GM23338 (cell line): ENCODE data around the gene COL6A3. TPM values are rescaled to one million over a fixed set of nuclear protein-coding genes. Genes with fewer than 3 reads are reported as not detected.

ENCODE experiments used
- ATAC-seq: fragments of 200-7000 bp; cut with Tn5 transposase; 3 replicates; pipeline ENCODE4 v1.9.1; 2020
- DNase-seq: peaks from one replicate; pipeline ENCODE4 v3.0.0-alpha.2; 2015; ENCODE audit warnings: low spot score
- H2AFZ ChIP-seq: fragments of 200-600 bp; sonication (generic); 2 replicates; pipeline ENCODE4 v1.8.0; 2016; ENCODE audit warnings: antibody characterized with exemption, mild to moderate bottlenecking, moderate library complexity
- H3F3A ChIP-seq: fragments of 200-600 bp; sonication (generic); replicated peaks from 2 replicates; pipeline ENCODE4 v1.8.0; 2017; ENCODE audit warnings: antibody characterized with exemption, mixed run types, low read depth
- H3K27ac ChIP-seq: fragments of 200-600 bp; sonication (generic); 2 replicates; pipeline ENCODE4 v1.6.1; 2016; ENCODE audit warnings: low read depth
- H3K27me3 ChIP-seq: fragments of 200-600 bp; sonication (generic); 2 replicates; pipeline ENCODE4 v1.8.0; 2016; ENCODE audit warnings: mild to moderate bottlenecking, mixed run types, moderate library complexity; ENCODE audit not compliant: insufficient read depth
- H3K36me3 ChIP-seq: fragments of 200-600 bp; sonication (generic); 2 replicates; pipeline ENCODE4 v1.8.0; 2016; ENCODE audit warnings: mild to moderate bottlenecking; ENCODE audit not compliant: insufficient read depth
- H3K4me1 ChIP-seq: fragments of 200-600 bp; sonication (generic); 2 replicates; pipeline ENCODE4 v1.8.0; 2016; ENCODE audit warnings: mild to moderate bottlenecking, moderate library complexity; ENCODE audit not compliant: insufficient read depth
- H3K4me2 ChIP-seq: fragments of 200-600 bp; sonication (generic); 2 replicates; pipeline ENCODE4 v1.7.1; 2017; ENCODE audit warnings: mixed run types
- H3K4me3 ChIP-seq: fragments of 200-600 bp; sonication (generic); 2 replicates; pipeline ENCODE4 v1.6.1; 2016; ENCODE audit warnings: mixed run types
- H3K79me2 ChIP-seq: fragments of 200-600 bp; sonication (generic); replicated peaks from 2 replicates; pipeline ENCODE4 v1.8.0; 2017; ENCODE audit warnings: mild to moderate bottlenecking; ENCODE audit not compliant: insufficient read depth
- H3K9me2 ChIP-seq: fragments of 200-600 bp; sonication (generic); 2 replicates; pipeline ENCODE4 v1.8.0; 2017; ENCODE audit not compliant: insufficient read depth
- H4K20me1 ChIP-seq: fragments of 200-600 bp; sonication (generic); replicated peaks from 2 replicates; pipeline ENCODE4 v1.8.0; 2017; ENCODE audit warnings: mild to moderate bottlenecking; ENCODE audit not compliant: insufficient read depth
- H3K27ac Mint-ChIP-seq: 2 replicates; pipeline ENCODE4 v1.8.0; 2020; ENCODE audit warnings: inconsistent platforms, mild to moderate bottlenecking, moderate library complexity, mixed read lengths
- H3K27me3 Mint-ChIP-seq: 3 replicates; pipeline ENCODE4 v1.8.0; 2022; ENCODE audit warnings: low read depth, mild to moderate bottlenecking, moderate library complexity, mixed read lengths, inconsistent platforms; ENCODE audit not compliant: insufficient read depth, poor library complexity
- H3K36me3 Mint-ChIP-seq: 3 replicates; pipeline ENCODE4 v1.8.0; 2021; ENCODE audit warnings: low read depth, mild to moderate bottlenecking, inconsistent platforms, moderate library complexity, mixed read lengths
- H3K4me1 Mint-ChIP-seq: 3 replicates; pipeline ENCODE4 v1.8.0; 2020; ENCODE audit warnings: mild to moderate bottlenecking, inconsistent platforms, mixed read lengths
- H3K4me3 Mint-ChIP-seq: 3 replicates; pipeline ENCODE4 v1.8.0; 2021; ENCODE audit warnings: moderate library complexity, mild to moderate bottlenecking, inconsistent platforms, mixed read lengths
- H3K9me3 Mint-ChIP-seq: 3 replicates; pipeline ENCODE4 v1.8.0; 2020; ENCODE audit warnings: moderate library complexity, mild to moderate bottlenecking, inconsistent platforms, mixed read lengths
- CREB1 ChIP-seq: fragments of 250-450 bp; sonication (Bioruptor Pico); IDR thresholded peaks from 2 replicates; pipeline ENCODE4 v1.5.0; 2020; ENCODE audit warnings: low read depth, mild to moderate bottlenecking, moderate library complexity
- CTCF ChIP-seq, 2 experiments: fragments of 200-600 bp in 1 of 2; sonication (generic) in 1 of 2; conservative IDR thresholded peaks; 2 replicates each; pipeline versions ENCODE4 v1.5.1 to v1.6.1; 2016 to 2017; ENCODE audit warnings: antibody characterized with exemption in 2 of 2, low read depth in 2 of 2, mild to moderate bottlenecking in 2 of 2, moderate library complexity in 1 of 2
- ETS1 ChIP-seq: IDR thresholded peaks from 2 replicates; pipeline ENCODE4 v1.6.1; 2016; ENCODE audit warnings: antibody characterized with exemption
- EZH2 ChIP-seq: fragments of 200-600 bp; sonication (generic); IDR thresholded peaks from one replicate; pipeline ENCODE4 v1.8.0; 2017; ENCODE audit warnings: antibody characterized with exemption, mild to moderate bottlenecking, low read depth; ENCODE audit not compliant: unreplicated experiment
- EZH2phosphoT487 ChIP-seq: fragments of 200-600 bp; sonication (generic); IDR thresholded peaks from one replicate; pipeline ENCODE4 v1.8.1; 2018; ENCODE audit warnings: antibody characterized with exemption; ENCODE audit not compliant: unreplicated experiment
- JUNB ChIP-seq: IDR thresholded peaks from one replicate; pipeline ENCODE4 v1.6.1; 2016; ENCODE audit warnings: antibody characterized with exemption; ENCODE audit not compliant: unreplicated experiment
- NANOG ChIP-seq: IDR thresholded peaks from 2 replicates; pipeline ENCODE4 v1.6.1; 2016; ENCODE audit warnings: antibody characterized with exemption, borderline replicate concordance
- POLR2AphosphoS5 ChIP-seq: IDR thresholded peaks from 2 replicates; pipeline ENCODE4 v1.6.1; 2016; ENCODE audit warnings: antibody characterized with exemption, low read depth
- REST ChIP-seq: IDR thresholded peaks from one replicate; pipeline ENCODE4 v1.6.1; 2018; ENCODE audit warnings: antibody characterized with exemption; ENCODE audit not compliant: unreplicated experiment
- STAT1 ChIP-seq: IDR thresholded peaks from one replicate; pipeline ENCODE4 v1.6.1; 2016; ENCODE audit warnings: antibody characterized with exemption; ENCODE audit not compliant: unreplicated experiment
- ZNF114 ChIP-seq: fragments of 250-450 bp; sonication (Bioruptor Pico); IDR thresholded peaks from 2 replicates; pipeline ENCODE4 v1.5.0; 2020; ENCODE audit warnings: mild to moderate bottlenecking, moderate library complexity
- ZNF331 ChIP-seq: fragments of 250-450 bp; sonication (Bioruptor Pico); IDR thresholded peaks from 2 replicates; pipeline ENCODE4 v1.5.0; 2020; ENCODE audit warnings: low read depth, mild to moderate bottlenecking, moderate library complexity
- ZNF462 ChIP-seq: fragments of 250-450 bp; sonication (Bioruptor Pico); IDR thresholded peaks from 2 replicates; pipeline ENCODE4 v1.5.0; 2020; ENCODE audit warnings: mild to moderate bottlenecking, moderate library complexity
- polyA plus RNA-seq: library from polyadenylated mRNA; unstranded; fragments of >200 nt; fragmentation: Nextera tagmentation; extraction: Ambion mirVana; gene quantifications from 2 replicates; pipeline ENCODE4 v1.2.1, GENCODE V29; 2016
- total RNA-seq: library from RNA; depleted of rRNA; stranded (reverse); fragments of >200 nt; shearing (Covaris generic); gene quantifications from 2 replicates; pipeline ENCODE4 v1.2.3, GENCODE V29; 2014

The COL6A3 gene
- total and polyA plus RNA-seq, 2 experiments from 2014 or later = 1.2 to 7.3 TPM

GRCh38 chr2:237306787-237307170 is 107.2 kb downstream of the COL6A3 start:
- no peaks in the 10 kb centered on the region for H3K4me1 ChIP-seq
- ATAC-seq (no peak), DNase-seq (no peak)
- no peak overlapping the region for H3K4me2 ChIP-seq
- no peaks in the 10 kb centered on the region for H3K27me3 ChIP-seq
- no peaks in the 10 kb centered on the region for H3F3A ChIP-seq
- H3K36me3 Mint-ChIP-seq = peaks cover 16% of the 10 kb centered on the region
- H3K4me3 Mint-ChIP-seq = no peak overlapping the region
- no peak overlapping the region for H3K27ac ChIP-seq
- peaks cover 2% of the 10 kb centered on the region for H3K27me3 Mint-ChIP-seq
- H3K36me3 ChIP-seq = no peaks in the 10 kb centered on the region
- no peaks in the 10 kb centered on the region; the same call in 2 of the 3 replicates for H3K4me1 Mint-ChIP-seq
- H3K79me2 ChIP-seq = no peaks in the 10 kb centered on the region
- peaks cover 30% of the 10 kb centered on the region for H3K9me3 Mint-ChIP-seq
- H4K20me1 ChIP-seq = no peaks in the 10 kb centered on the region
- H2AFZ ChIP-seq = no peak overlapping the region
- TF ChIP-seq STAT1 = no peak
- no peak for TF ChIP-seq EZH2
- no peak for TF ChIP-seq REST
- TF ChIP-seq CTCF (conservative IDR thresholded peaks at IDR 0.05; ENCODE audit: low read depth in 2 of 2) = no peak
- no peak for TF ChIP-seq ZNF114 (CRISPR knock-in tag)
- no peak for TF ChIP-seq ETS1
- no peak for TF ChIP-seq NANOG
- no peak for TF ChIP-seq POLR2AphosphoS5
- TF ChIP-seq ZNF462 = no peak
- no peak for TF ChIP-seq ZNF331
- TF ChIP-seq JUNB = no peak
- TF ChIP-seq CREB1 (CRISPR knock-in tag) = no peak
- TF ChIP-seq EZH2phosphoT487 = no peak
- no peak overlapping the region for H3K27ac Mint-ChIP-seq
- no peak overlapping the region for H3K4me3 ChIP-seq
- H3K9me2 ChIP-seq = 0 out of 2 replicates have a peak, but pooled peaks cover 7% of the 10 kb centered on the region
